Mucosa of descending colon (tissue), 3 donors: Measurements from ENCODE around the gene TTC27. TPM values are rescaled to one million over a fixed set of nuclear protein-coding genes. Genes with fewer than 3 reads are reported as not detected.

Experiments
- ATAC-seq: fragments of 200-7000 bp; cut with Tn5 transposase; one replicate; pipeline ENCODE4 v1.9.1; 2020; ENCODE audit warnings: mild to moderate bottlenecking, moderate library complexity
- DNase-seq, 3 donors: peaks; one replicate each; pipeline ENCODE4 v3.0.0-alpha.2; 2020
- H3K36me3 ChIP-seq: fragments of 200-600 bp; one replicate; pipeline ENCODE4 v1.8.0; 2021; ENCODE audit warnings: low read depth, mild to moderate bottlenecking
- H3K4me1 ChIP-seq: fragments of 200-600 bp; one replicate; pipeline ENCODE4 v1.8.0; 2021; ENCODE audit warnings: low read depth, mild to moderate bottlenecking
- H3K4me3 ChIP-seq: fragments of 200-600 bp; one replicate; pipeline ENCODE4 v1.8.0; 2021; ENCODE audit warnings: mild to moderate bottlenecking
- H3K9me3 ChIP-seq: fragments of 200-600 bp; one replicate; pipeline ENCODE4 v1.8.0; 2021; ENCODE audit warnings: mild to moderate bottlenecking
- CTCF ChIP-seq: fragments of 200-600 bp; IDR thresholded peaks from one replicate; pipeline ENCODE4 v1.8.0; 2022; ENCODE audit warnings: antibody characterized with exemption, mild to moderate bottlenecking
- intact Hi-C, 2 donors: fragments of 100-400 bp; cut with DNase I in 1 of 2; cut with micrococcal nuclease in 1 of 2; formaldehyde crosslinking; loops; one replicate each; pipeline versions ENCODE4 v1.11.0 to v1.11.1; 2022; cut with DNase I, micrococcal nuclease
- total RNA-seq, 3 donors: library from RNA; stranded (reverse); fragmentation: NEBNext Ultra II Directional in 2 of 3; extraction: Animal tissue kit (Norgen Biotek cat#: 25700) in 2 of 3; gene quantifications; one replicate each; pipeline versions ENCODE4 v1.2.1 to v1.2.4, GENCODE V29; 2021 to 2023
- donor health status: DM: no; HTN: no; CAD: no; lungs with moderate emphysema.
- donor health status: DM: no; HTN: no; CAD: no.
- donor health status: DM: no; HTN: yes; CAD: no.

TTC27 gene
- total RNA-seq, 3 donors from 2014 or later, result 10.2 to 13.3 (median 12.4) TPM

GRCh38 chr2:32807662-32808061 is 179.8 kb downstream of the TTC27 start:
- Histone ChIP-seq H3K36me3 (no peaks in the 10 kb centered on the region), H3K4me3 (no peak overlapping the region), H3K4me1 (peaks cover 3% of the 10 kb centered on the region), H3K9me3 (no peaks in the 10 kb centered on the region)
- intact Hi-C loops, result no loop called here
- no peak for TF ChIP-seq CTCF
- ATAC-seq (no peak), DNase-seq (no peak)

GRCh38 chr2:32810909-32811495 is 183.2 kb downstream of the TTC27 start:
- intact Hi-C loops, result no loop called here
- Histone ChIP-seq H3K9me3 (no peaks in the 10 kb centered on the region), H3K36me3 (no peaks in the 10 kb centered on the region), H3K4me1 (no peaks in the 10 kb centered on the region), H3K4me3 (no peak overlapping the region)
- no peak for DNase-seq
- ATAC-seq, result no peak
- TF ChIP-seq CTCF, result no peak

- DNase-seq (no peak), ATAC-seq (no peak)
- Histone ChIP-seq H3K36me3 (no peaks in the 10 kb centered on the region), H3K4me3 (no peak overlapping the region), H3K4me1 (no peaks in the 10 kb centered on the region), H3K9me3 (no peaks in the 10 kb centered on the region)
- TF ChIP-seq CTCF, result no peak
- intact Hi-C loops, result no loop called here
These were observed 183.8 kb downstream of the TTC27 start for GRCh38 chr2:32811696-32812095.

GRCh38 chr2:32812316-32812715 is 184.5 kb downstream of the TTC27 start:
- no peaks in the 10 kb centered on the region for H3K9me3 ChIP-seq
- ATAC-seq (no peak), DNase-seq (no peak)
- no peak for TF ChIP-seq CTCF
- no peak overlapping the region for H3K4me3 ChIP-seq
- intact Hi-C loops, result no loop called here
- H3K36me3 ChIP-seq, result no peaks in the 10 kb centered on the region
- H3K4me1 ChIP-seq, result no peaks in the 10 kb centered on the region

- intact Hi-C loops, result no loop called here
- Histone ChIP-seq H3K9me3 (no peaks in the 10 kb centered on the region), H3K4me1 (no peaks in the 10 kb centered on the region), H3K36me3 (no peaks in the 10 kb centered on the region), H3K4me3 (no peak overlapping the region)
- ATAC-seq, result no peak
- TF ChIP-seq CTCF, result no peak
- DNase-seq, result no peak
These were observed 192.2 kb downstream of the TTC27 start for GRCh38 chr2:32820088-32820487.

- ATAC-seq, result no peak
These were observed 192.9 kb downstream of the TTC27 start for GRCh38 chr2:32820701-32821100.

More at GRCh38 chr2:32820701-32821100, 192.9 kb downstream of the TTC27 start:
- no peaks in the 10 kb centered on the region for H3K4me1 ChIP-seq
- no peak overlapping the region for H3K4me3 ChIP-seq
- H3K9me3 ChIP-seq, result no peaks in the 10 kb centered on the region
- H3K36me3 ChIP-seq, result no peaks in the 10 kb centered on the region
- TF ChIP-seq CTCF, result no peak
- DNase-seq, result no peak
- intact Hi-C loops, result no loop called here
